Mesothelial cell of epicardium (in vitro differentiated cells): Measurements from ENCODE around the gene GAGE12E. TPM values are rescaled to one million over a fixed set of nuclear protein-coding genes. Genes with fewer than 3 reads are reported as not detected.
"Not testable (repeated sequence)": the region's sequence is repeated elsewhere in the genome, so short reads cannot be mapped to it uniquely, and the experiment has no call there.

Experiments used
- DNase-seq, 2 experiments: peaks; one replicate each; pipeline ENCODE4 v3.0.0; 2021; ENCODE audit warnings: low spot score in 2 of 2; ENCODE audit not compliant: unreplicated experiment in 2 of 2
- H3K27ac Mint-ChIP-seq: 2 replicates; pipeline ENCODE4 v1.8.0; 2021; ENCODE audit warnings: mixed read lengths
- H3K27me3 Mint-ChIP-seq: 2 replicates; pipeline ENCODE4 v1.8.0; 2021; ENCODE audit warnings: low read depth, mixed read lengths
- H3K36me3 Mint-ChIP-seq: 2 replicates; pipeline ENCODE4 v1.8.0; 2021; ENCODE audit warnings: mixed read lengths
- H3K4me1 Mint-ChIP-seq: 2 replicates; pipeline ENCODE4 v1.8.0; 2021; ENCODE audit warnings: mixed read lengths
- H3K4me3 Mint-ChIP-seq: 2 replicates; pipeline ENCODE4 v1.8.0; 2021; ENCODE audit warnings: mild to moderate bottlenecking, moderate library complexity, mixed read lengths
- H3K9me3 Mint-ChIP-seq: 2 replicates; pipeline ENCODE4 v1.8.0; 2021; ENCODE audit warnings: mixed read lengths
- total RNA-seq: library from RNA; stranded (reverse); gene quantifications from 3 replicates; pipeline ENCODE4 v1.2.1, GENCODE V29; 2021

The GAGE12E gene
- not detected in 3 replicates for total RNA-seq

GRCh38 chrX:49550989-49551388 is at the start of gene GAGE12E:
Gene GAGE12E, plus strand, starts transcription at chrX:49551289. Its CDS starts 1,155 bp downstream, at chrX:49552444.
- not testable (repeated sequence) for H3K27me3 Mint-ChIP-seq, H3K4me3 Mint-ChIP-seq, H3K27ac Mint-ChIP-seq, H3K4me1 Mint-ChIP-seq, DNase-seq, H3K36me3 Mint-ChIP-seq, H3K9me3 Mint-ChIP-seq

GRCh38 chrX:49531877-49532276 is 19.2 kb upstream of the GAGE12E start, which contains the start of gene GAGE12C:
Gene GAGE12C, plus strand, starts transcription at chrX:49532177. Its CDS starts 1,155 bp downstream, at chrX:49533332.
- not testable (repeated sequence) for H3K9me3 Mint-ChIP-seq, H3K27ac Mint-ChIP-seq, DNase-seq, H3K4me1 Mint-ChIP-seq, H3K4me3 Mint-ChIP-seq, H3K27me3 Mint-ChIP-seq, H3K36me3 Mint-ChIP-seq

- H3K4me3 Mint-ChIP-seq, H3K9me3 Mint-ChIP-seq, H3K27me3 Mint-ChIP-seq, DNase-seq, H3K27ac Mint-ChIP-seq, H3K36me3 Mint-ChIP-seq, H3K4me1 Mint-ChIP-seq: not testable (repeated sequence)
Measured at GRCh38 chrX:49541433-49541832, 9.7 kb upstream of the GAGE12E start, which contains the start of gene GAGE12D. Gene GAGE12D, plus strand, starts transcription at chrX:49541733. Its CDS starts 1,155 bp downstream, at chrX:49542888.

- DNase-seq, H3K9me3 Mint-ChIP-seq, H3K27ac Mint-ChIP-seq, H3K4me1 Mint-ChIP-seq, H3K27me3 Mint-ChIP-seq, H3K36me3 Mint-ChIP-seq, H3K4me3 Mint-ChIP-seq: not testable (repeated sequence)
Measured at GRCh38 chrX:49560542-49560941, 9.5 kb downstream of the GAGE12E start, which contains the start of gene GAGE12F. Gene GAGE12F, plus strand, starts transcription at chrX:49560842. Its CDS starts 1,155 bp downstream, at chrX:49561997.

- H3K27me3 Mint-ChIP-seq, result not testable (repeated sequence)
Measured at GRCh38 chrX:49568728-49569127, 17.6 kb downstream of the GAGE12E start.

GRCh38 chrX:49569152-49569551 is 18.1 kb downstream of the GAGE12E start:
- not testable (repeated sequence) for DNase-seq, H3K27ac Mint-ChIP-seq, H3K27me3 Mint-ChIP-seq, H3K4me3 Mint-ChIP-seq, H3K9me3 Mint-ChIP-seq, H3K36me3 Mint-ChIP-seq, H3K4me1 Mint-ChIP-seq

More at GRCh38 chrX:49568728-49569127, 17.6 kb downstream of the GAGE12E start:
- not testable (repeated sequence) for H3K9me3 Mint-ChIP-seq, DNase-seq, H3K4me1 Mint-ChIP-seq, H3K4me3 Mint-ChIP-seq, H3K27ac Mint-ChIP-seq, H3K36me3 Mint-ChIP-seq

GRCh38 chrX:49570100-49570499 is 19.0 kb downstream of the GAGE12E start, which contains the start of gene GAGE12G:
Gene GAGE12G, plus strand, starts transcription at chrX:49570400. Its CDS starts 1,155 bp downstream, at chrX:49571555.
- H3K27ac Mint-ChIP-seq, H3K4me3 Mint-ChIP-seq, H3K36me3 Mint-ChIP-seq, H3K27me3 Mint-ChIP-seq, H3K4me1 Mint-ChIP-seq, DNase-seq, H3K9me3 Mint-ChIP-seq: not testable (repeated sequence)

- H3K27me3 Mint-ChIP-seq, H3K27ac Mint-ChIP-seq, H3K36me3 Mint-ChIP-seq, H3K4me3 Mint-ChIP-seq, DNase-seq, H3K4me1 Mint-ChIP-seq, H3K9me3 Mint-ChIP-seq: not testable (repeated sequence)
Measured at GRCh38 chrX:49579649-49580048, 28.6 kb downstream of the GAGE12E start, which contains the start of gene GAGE12H. Gene GAGE12H, plus strand, starts transcription at chrX:49579949. Its CDS starts 1,155 bp downstream, at chrX:49581104.

GRCh38 chrX:49589196-49589595 is 38.1 kb downstream of the GAGE12E start, which contains the start of gene GAGE2A:
Gene GAGE2A, plus strand, starts transcription at chrX:49589496. Its CDS starts 1,155 bp downstream, at chrX:49590651.
- H3K4me1 Mint-ChIP-seq, H3K27ac Mint-ChIP-seq, H3K4me3 Mint-ChIP-seq, DNase-seq, H3K9me3 Mint-ChIP-seq, H3K27me3 Mint-ChIP-seq, H3K36me3 Mint-ChIP-seq: not testable (repeated sequence)

GRCh38 chrX:49589769-49590478 is 38.8 kb downstream of the GAGE12E start:
- not testable (repeated sequence) for H3K9me3 Mint-ChIP-seq, H3K4me3 Mint-ChIP-seq, H3K27ac Mint-ChIP-seq, H3K27me3 Mint-ChIP-seq, H3K36me3 Mint-ChIP-seq, H3K4me1 Mint-ChIP-seq
- DNase-seq, result peak; percentile 50 to 55

GRCh38 chrX:49590488-49590887 is 39.4 kb downstream of the GAGE12E start:
- H3K36me3 Mint-ChIP-seq, H3K4me1 Mint-ChIP-seq, H3K27ac Mint-ChIP-seq, H3K4me3 Mint-ChIP-seq, DNase-seq, H3K27me3 Mint-ChIP-seq, H3K9me3 Mint-ChIP-seq: not testable (repeated sequence)

GRCh38 chrX:49598720-49599119 is 47.6 kb downstream of the GAGE12E start, which contains the start of gene GAGE1:
Gene GAGE1, plus strand, starts transcription at chrX:49599020. Its CDS starts 1,155 bp downstream, at chrX:49600175.
- not testable (repeated sequence) for H3K4me3 Mint-ChIP-seq, H3K36me3 Mint-ChIP-seq, DNase-seq, H3K9me3 Mint-ChIP-seq, H3K27ac Mint-ChIP-seq, H3K4me1 Mint-ChIP-seq, H3K27me3 Mint-ChIP-seq
